HepG2 (cell line): ENCODE data around the gene NUDT6. TPM values are rescaled to one million over a fixed set of nuclear protein-coding genes. Genes with fewer than 3 reads are reported as not detected.

Source experiments
- ATAC-seq: fragments of 200-7000 bp; cut with Tn5 transposase; 3 replicates; pipeline ENCODE4 v1.9.1; 2020; ENCODE audit warnings: mild to moderate bottlenecking, moderate library complexity
- BruUV-seq: library from RNA; stranded (reverse); fragments of 400-500 nt; replicated peaks from 2 replicates; lab custom pipeline; 2021; lab: Mats Ljungman, UMichigan
- CTCF ChIA-PET: fragments of 300-600 bp; formaldehyde crosslinking; extraction: SDS; loops from one replicate; lab custom pipeline; 2021; ENCODE audit warnings: low total read pairs, inconsistent platforms, low intra/inter-chr PET ratio; lab: Yijun Ruan, JAX
- POLR2A ChIA-PET: fragments of 350-600 bp; sonication (Branson Sonifier 250); formaldehyde crosslinking; loops from one replicate; lab custom pipeline; 2020; ENCODE audit warnings: antibody characterized with exemption, inconsistent platforms; lab: Yijun Ruan, JAX
- DNase-seq: peaks from one replicate; pipeline ENCODE4 v3.0.0-alpha.2; 2015; ENCODE audit warnings: low spot score
- FAIRE-seq: peaks from 3 replicates; lab custom pipeline; 2011; peaks lifted over from hg19 to GRCh38; lab: Jason Lieb, UNC
- H2AFZ ChIP-seq: one replicate; pipeline ENCODE4 v1.6.1; 2011; ENCODE audit warnings: low read length, inconsistent platforms
- H3K27ac ChIP-seq: fragments of 300-600 bp; 3 replicates; pipeline ENCODE4 v1.8.0; 2011; ENCODE audit warnings: mixed run types, mild to moderate bottlenecking, mixed read lengths, low read length, inconsistent platforms; ENCODE audit not compliant: insufficient read depth; ENCODE audit errors: extremely low read length
- H3K27me3 ChIP-seq, 2 experiments: fragments of 200-600 bp in 1 of 2; 2 replicates in 1 of 2; 3 replicates in 1 of 2; pipeline versions ENCODE4 v1.6.0 to v1.8.0; 2011; ENCODE audit warnings: low read length in 2 of 2, mild to moderate bottlenecking in 2 of 2, moderate library complexity in 2 of 2, inconsistent platforms in 1 of 2; ENCODE audit not compliant: insufficient read depth in 2 of 2, control insufficient read depth in 1 of 2
- H3K36me3 ChIP-seq, 2 experiments: fragments of 200-600 bp in 1 of 2; replicated peaks in 1 of 2; 2 replicates in 1 of 2; 3 replicates in 1 of 2; pipeline versions ENCODE4 v1.5.1 to v1.8.0; 2011; ENCODE audit warnings: low read length in 2 of 2, inconsistent platforms in 1 of 2; ENCODE audit not compliant: insufficient read depth in 2 of 2, control insufficient read depth in 1 of 2
- H3K4me1 ChIP-seq: 2 replicates; pipeline ENCODE4 v1.5.1; 2012; ENCODE audit warnings: low read length, inconsistent platforms; ENCODE audit not compliant: insufficient read depth
- H3K4me2 ChIP-seq: 2 replicates; pipeline ENCODE4 v1.6.0; 2011; ENCODE audit warnings: low read depth, low read length, inconsistent platforms
- H3K4me3 ChIP-seq, 3 experiments: fragments of 200-600 bp in 1 of 3; sonication (generic), shearing (Covaris generic) in 1 of 3; replicated peaks in 1 of 3; 2 replicates each; pipeline ENCODE4 v1.5.1; 2011 to 2016; ENCODE audit warnings: low read length in 3 of 3, inconsistent platforms in 2 of 3, low read depth in 2 of 3, mild to moderate bottlenecking in 2 of 3, control low read depth in 1 of 3, mixed read lengths in 1 of 3; ENCODE audit not compliant: insufficient read depth in 1 of 3
- H3K79me2 ChIP-seq: one replicate; pipeline ENCODE4 v1.6.1; 2011; ENCODE audit warnings: low read length, inconsistent platforms; ENCODE audit not compliant: insufficient read depth
- H3K9ac ChIP-seq: 2 replicates; pipeline ENCODE4 v1.6.0; 2011; ENCODE audit warnings: mild to moderate bottlenecking, low read depth, low read length, inconsistent platforms; ENCODE audit not compliant: insufficient read depth
- H3K9me3 ChIP-seq: 2 replicates; pipeline ENCODE4 v1.5.1; 2012; ENCODE audit warnings: mild to moderate bottlenecking, low read length
- H4K20me1 ChIP-seq: 2 replicates; pipeline ENCODE4 v1.6.0; 2011; ENCODE audit warnings: inconsistent platforms, mild to moderate bottlenecking, low read length, moderate library complexity; ENCODE audit not compliant: insufficient read depth
- ARID2 ChIP-seq: sonication (generic); formaldehyde crosslinking; IDR thresholded peaks from 2 replicates; pipeline ENCODE4 v1.8.1; 2022; ENCODE audit warnings: mild to moderate bottlenecking, missing genetic modification reagents, borderline replicate concordance
- CERS6 ChIP-seq: sonication (generic); formaldehyde crosslinking; IDR thresholded peaks from 2 replicates; pipeline ENCODE4 v1.5.0; 2020; ENCODE audit warnings: missing genetic modification reagents
- GTF3A ChIP-seq: sonication (generic); formaldehyde crosslinking; conservative IDR thresholded peaks from 2 replicates; pipeline ENCODE4 v1.4.0; 2020; ENCODE audit warnings: mild to moderate bottlenecking, missing genetic modification reagents
- MXD4 ChIP-seq: IDR thresholded peaks from 2 replicates; pipeline ENCODE4 v1.6.1; 2016; ENCODE audit warnings: mild to moderate bottlenecking, missing biosample characterization, missing genetic modification reagents
- MXI1 ChIP-seq: IDR thresholded peaks from 3 replicates; pipeline ENCODE4 v1.6.1; 2012; ENCODE audit warnings: low read depth, low read length, inconsistent platforms, borderline replicate concordance
- NBN ChIP-seq: fragments of 450-650 bp; conservative IDR thresholded peaks from 2 replicates; pipeline ENCODE4 v1.6.1; 2017
- NR0B2 ChIP-seq: sonication (generic); formaldehyde crosslinking; IDR thresholded peaks from 2 replicates; pipeline ENCODE4 v1.4.0; 2020; ENCODE audit warnings: mild to moderate bottlenecking, missing genetic modification reagents
- RAD21 ChIP-seq: fragments of 450-650 bp; formaldehyde crosslinking; IDR thresholded peaks from 2 replicates; pipeline ENCODE4 v1.5.0; 2020; ENCODE audit warnings: mild to moderate bottlenecking
- SALL2 ChIP-seq: sonication (generic); formaldehyde crosslinking; IDR thresholded peaks from 2 replicates; pipeline ENCODE4 v1.8.1; 2023; ENCODE audit warnings: mild to moderate bottlenecking, missing genetic modification reagents, inconsistent platforms
- ZBTB20 ChIP-seq: sonication (generic); formaldehyde crosslinking; IDR thresholded peaks from 2 replicates; pipeline ENCODE4 v1.8.1; 2023; ENCODE audit warnings: missing genetic modification reagents, low read depth, mild to moderate bottlenecking, borderline replicate concordance
- ZNF605 ChIP-seq: sonication (generic); formaldehyde crosslinking; IDR thresholded peaks from 2 replicates; pipeline ENCODE4 v1.8.0; 2022; ENCODE audit warnings: mild to moderate bottlenecking, missing genetic modification reagents
- ZNF740 ChIP-seq: sonication (generic); formaldehyde crosslinking; IDR thresholded peaks from 2 replicates; pipeline ENCODE4 v1.4.0; 2020; ENCODE audit warnings: missing genetic modification reagents
- WGBS: methylation state at CpG from one replicate; pipeline ENCODE4 v1.1.6; 2017; ENCODE audit warnings: low lambda C conversion rate; 5-methylcytosine and 5-hydroxymethylcytosine counted together
- in situ Hi-C: cut with HindIII; loops from 2 replicates; pipeline ENCODE4 v1.10.0; 2017; ENCODE audit warnings: low pct_unique_long_range_greater_than_20kb; ENCODE audit not compliant: extremely low pct_ligation_motif_present
- intact Hi-C: fragments of 100-400 bp; cut with micrococcal nuclease; formaldehyde crosslinking; loops from one replicate; pipeline ENCODE4 v1.10.0; 2022; ENCODE audit not compliant: unreplicated experiment
- polyA plus RNA-seq, 8 experiments: library from polyadenylated mRNA; depleted of rRNA in 3 of 8; stranded (reverse) in 7 of 8; unstranded in 1 of 8; fragments of >200 nt; fragmentation: Illumina TruSeq in 4 of 8; extraction: Trizol in 4 of 8; gene quantifications; 2 replicates each; pipeline versions ENCODE4 v1.2.1 to v1.2.3, GENCODE V29; 2011 to 2016; ENCODE audit warnings: low read depth in 4 of 8, missing spikeins in 1 of 8, mixed read lengths in 1 of 8; ENCODE audit not compliant: insufficient read depth in 1 of 8
- total RNA-seq, 5 experiments: library from RNA; depleted of rRNA; stranded (reverse); fragments of >200 nt; fragmentation: Illumina TruSeq; extraction: Trizol; gene quantifications; 2 replicates each; pipeline ENCODE4 v1.2.3, GENCODE V29; 2016; ENCODE audit warnings: low read depth in 1 of 5

NUDT6 gene
- total and polyA plus RNA-seq, 2 of the 13 experiments (the other 11 are each of a cell fraction or from before 2014, with no cell fraction given) = 4.8 to 8.3 TPM

GRCh38 chr4:122968227-122968812 lies 45.9 kb upstream of the NUDT6 start:
- no peak for DNase-seq
- ATAC-seq = no peak
- Histone ChIP-seq H3K4me3 (no peak overlapping the region), H3K27ac (no peak overlapping the region), H3K9me3 (no peaks in the 10 kb centered on the region), H3K27me3 (no peaks in the 10 kb centered on the region), H2AFZ (no peak overlapping the region), H4K20me1 (no peaks in the 10 kb centered on the region), H3K9ac (no peak overlapping the region), H3K4me2 (no peak overlapping the region), H3K4me1 (peaks cover 12% of the 10 kb centered on the region), H3K36me3 (no peaks in the 10 kb centered on the region; a peak in 1 of 5 replicates), H3K79me2 (no peaks in the 10 kb centered on the region)
- ChIA-PET CTCF (no interaction called here), POLR2A (no interaction called here)
- 84% methylated on average over 6 of the region's 6 CpGs for WGBS
- intact Hi-C loops (no loop called here), in situ Hi-C loops (no loop called here)
- no peak for FAIRE-seq
- TF ChIP-seq CERS6 (CRISPR knock-in tag) = no peak
- BruUV-seq = no TSS peak

- Histone ChIP-seq H3K4me3 (no peak overlapping the region), H3K27ac (no peak overlapping the region), H3K79me2 (no peaks in the 10 kb centered on the region), H4K20me1 (no peaks in the 10 kb centered on the region), H2AFZ (no peak overlapping the region), H3K9me3 (no peaks in the 10 kb centered on the region), H3K36me3 (no peaks in the 10 kb centered on the region; a peak in 1 of 5 replicates), H3K4me2 (no peak overlapping the region), H3K4me1 (0 out of 2 replicates have a peak, but pooled peaks cover 2% of the 10 kb centered on the region), H3K27me3 (no peaks in the 10 kb centered on the region), H3K9ac (no peak overlapping the region)
- FAIRE-seq (no peak), ATAC-seq (no peak), DNase-seq (no peak)
- BruUV-seq = no TSS peak
- intact Hi-C loops (no loop called here), in situ Hi-C loops (no loop called here)
- 98% methylated on average over 3 of the region's 3 CpGs for WGBS
- ChIA-PET POLR2A (no interaction called here), CTCF (no interaction called here)
- no peak for TF ChIP-seq RAD21 (CRISPR knock-in tag)
- no peak for TF ChIP-seq GTF3A
- no peak for TF ChIP-seq NBN
- TF ChIP-seq ZNF605 (CRISPR knock-in tag) = no peak
- TF ChIP-seq MXI1 = no peak
- TF ChIP-seq MXD4 (CRISPR knock-in tag) = no peak
- TF ChIP-seq ZNF740 = no peak
- TF ChIP-seq SALL2 (CRISPR knock-in tag) = no peak
- no peak for TF ChIP-seq NR0B2
- TF ChIP-seq ZBTB20 (CRISPR knock-in tag) = no peak
- no peak for TF ChIP-seq ARID2 (CRISPR knock-in tag)
These were observed 44.8 kb upstream of the NUDT6 start for GRCh38 chr4:122967231-122967630.
